ENCODE measurements around the gene SHC4. TPM values are rescaled to one million over a fixed set of nuclear protein-coding genes. Genes with fewer than 3 reads are reported as not detected.

The SHC4 gene
- total RNA-seq, 1 experiment from 2014 or later: 0.26 TPM

- BruUV-seq (replicated peaks): no TSS peak
- H3K9me3 Mint-ChIP-seq (ENCODE audit: unreplicated experiment): no peaks in the 10 kb centered on the region
- H3K27ac Mint-ChIP-seq (ENCODE audit: low read depth, unreplicated experiment): no peak overlapping the region
- no peak for DNase-seq (ENCODE audit: unreplicated experiment)
- ChIA-PET POLR2A (no interaction called here), CTCF (interaction anchor here (0.6 to 1.0 kb wide), 3 partner anchors 11 to 279 kb away, joined by 3 to 5 read pairs (median 5); no protein-coding TSS in a partner anchor)
- intact Hi-C loops (cut with micrococcal nuclease): no loop called here
- no peak overlapping the region for H3K4me3 Mint-ChIP-seq (ENCODE audit: unreplicated experiment)
- no peaks in the 10 kb centered on the region for H3K36me3 Mint-ChIP-seq (ENCODE audit: insufficient read depth, unreplicated experiment)
- H3K4me1 Mint-ChIP-seq (ENCODE audit: insufficient read depth, unreplicated experiment): no peaks in the 10 kb centered on the region
- TF ChIP-seq CTCF (IDR thresholded peaks at IDR 0.05; ENCODE audit: unreplicated experiment): no peak
- H3K27me3 Mint-ChIP-seq (ENCODE audit: insufficient read depth, unreplicated experiment): no peaks in the 10 kb centered on the region
These were observed 8.3 kb downstream of the SHC4 start for GRCh38 chr15:48955370-48955769.

- no peaks in the 10 kb centered on the region for H3K9me3 Mint-ChIP-seq (ENCODE audit: unreplicated experiment)
- no peak for DNase-seq (ENCODE audit: unreplicated experiment)
- CTCF ChIA-PET: interaction anchor here (0.6 to 1.9 kb wide), 3 partner anchors 13 to 207 kb away, joined by 3 to 8 read pairs (median 3); no protein-coding TSS in a partner anchor
- POLR2A ChIA-PET: interaction anchor here (1.3 kb wide), 1 partner anchor 9 kb away, joined by 4 read pairs; the partner anchor contains the start of gene SHC4
- no peaks in the 10 kb centered on the region for H3K36me3 Mint-ChIP-seq (ENCODE audit: insufficient read depth, unreplicated experiment)
- no peaks in the 10 kb centered on the region for H3K4me1 Mint-ChIP-seq (ENCODE audit: insufficient read depth, unreplicated experiment)
- no peaks in the 10 kb centered on the region for H3K27me3 Mint-ChIP-seq (ENCODE audit: insufficient read depth, unreplicated experiment)
- intact Hi-C loops (cut with micrococcal nuclease): no loop called here
- no peak overlapping the region for H3K4me3 Mint-ChIP-seq (ENCODE audit: unreplicated experiment)
- TF ChIP-seq CTCF (IDR thresholded peaks at IDR 0.05; ENCODE audit: unreplicated experiment): no peak
- H3K27ac Mint-ChIP-seq (ENCODE audit: low read depth, unreplicated experiment): no peak overlapping the region
- BruUV-seq (replicated peaks): no TSS peak
These were observed 9.2 kb downstream of the SHC4 start for GRCh38 chr15:48954538-48954937.

- H3K27ac Mint-ChIP-seq (ENCODE audit: low read depth, unreplicated experiment): no peak overlapping the region
- peaks cover 13% of the 10 kb centered on the region for H3K4me1 Mint-ChIP-seq (ENCODE audit: insufficient read depth, unreplicated experiment)
- H3K36me3 Mint-ChIP-seq (ENCODE audit: insufficient read depth, unreplicated experiment): no peaks in the 10 kb centered on the region
- no peak for DNase-seq (ENCODE audit: unreplicated experiment)
- POLR2A ChIA-PET: no interaction called here
- H3K9me3 Mint-ChIP-seq (ENCODE audit: unreplicated experiment): no peaks in the 10 kb centered on the region
- no peak overlapping the region for H3K4me3 Mint-ChIP-seq (ENCODE audit: unreplicated experiment)
- BruUV-seq (replicated peaks): no TSS peak
- no peaks in the 10 kb centered on the region for H3K27me3 Mint-ChIP-seq (ENCODE audit: insufficient read depth, unreplicated experiment)
- no peak for TF ChIP-seq CTCF (IDR thresholded peaks at IDR 0.05; ENCODE audit: unreplicated experiment)
- intact Hi-C loops (cut with micrococcal nuclease): no loop called here
- CTCF ChIA-PET: interaction anchor here (1.0 to 1.6 kb wide), 2 partner anchors 11 to 18 kb away, joined by 3 to 8 read pairs; partner anchors contain the start of gene SHC4
These were observed 16.9 kb downstream of the SHC4 start for GRCh38 chr15:48946840-48947187.

GRCh38 chr15:48946074-48946839 lies 17.5 kb downstream of the SHC4 start:
- BruUV-seq (replicated peaks): no TSS peak
- no peaks in the 10 kb centered on the region for H3K27me3 Mint-ChIP-seq (ENCODE audit: insufficient read depth, unreplicated experiment)
- no peak overlapping the region for H3K4me3 Mint-ChIP-seq (ENCODE audit: unreplicated experiment)
- no peaks in the 10 kb centered on the region for H3K9me3 Mint-ChIP-seq (ENCODE audit: unreplicated experiment)
- H3K36me3 Mint-ChIP-seq (ENCODE audit: insufficient read depth, unreplicated experiment): no peaks in the 10 kb centered on the region
- CTCF ChIA-PET: interaction anchor here (0.9 to 1.1 kb wide), 3 partner anchors 20 to 199 kb away, joined by 3 read pairs; no protein-coding TSS in a partner anchor
- TF ChIP-seq CTCF (IDR thresholded peaks at IDR 0.05; ENCODE audit: unreplicated experiment): no peak
- peak; percentile 33 for DNase-seq (ENCODE audit: unreplicated experiment)
- intact Hi-C loops (cut with micrococcal nuclease): no loop called here
- peaks cover 14% of the 10 kb centered on the region for H3K4me1 Mint-ChIP-seq (ENCODE audit: insufficient read depth, unreplicated experiment)
- no peak overlapping the region for H3K27ac Mint-ChIP-seq (ENCODE audit: low read depth, unreplicated experiment)
- POLR2A ChIA-PET: interaction anchor here (1.0 to 1.3 kb wide), 2 partner anchors 22 to 68 kb away, joined by 4 read pairs; partner anchors contain the start of gene EID1
